SU-DHL-6 (cell line): Measurements from ENCODE around the gene TREH.

Experiments used
- CTCF ChIP-seq: fragments of 200-600 bp; sonication (generic); IDR thresholded peaks from one replicate; pipeline ENCODE4 v1.5.1; 2017; ENCODE audit warnings: antibody characterized with exemption, mild to moderate bottlenecking, low read length, moderate library complexity; ENCODE audit not compliant: insufficient read depth, poor library complexity, severe bottlenecking
- EZH2phosphoT487 ChIP-seq: fragments of 200-600 bp; sonication (generic), shearing (Covaris generic); conservative IDR thresholded peaks from 2 replicates; pipeline ENCODE4 v1.6.1; 2018; ENCODE audit warnings: mild to moderate bottlenecking, antibody characterized with exemption, low read length, moderate library complexity, mixed read lengths

GRCh38 chr11:118694771-118695170 lies 15.3 kb upstream of the TREH start:
- TF ChIP-seq CTCF = no peak
- TF ChIP-seq EZH2phosphoT487 = no peak
